Tibial nerve (tissue), 3 donors: ENCODE data around the gene STAM.

Source experiments
- CTCF ChIP-seq, 5 experiments: fragments of 200-600 bp in 3 of 5; fragments of 450-650 bp in 2 of 5; sonication (generic) in 3 of 5; IDR thresholded peaks; one replicate each; pipeline ENCODE4 v1.5.1; 2016 to 2019; ENCODE audit warnings: antibody characterized with exemption in 5 of 5, mild to moderate bottlenecking in 3 of 5, moderate library complexity in 2 of 5
- POLR2A ChIP-seq, 2 donors: fragments of 450-650 bp; IDR thresholded peaks; one replicate each; pipeline ENCODE4 v1.6.1; 2017; ENCODE audit warnings: antibody characterized with exemption in 2 of 2, mild to moderate bottlenecking in 2 of 2, moderate library complexity in 2 of 2

GRCh38 chr10:17640331-17640816 lies 3.6 kb upstream of the STAM start:
- TF ChIP-seq POLR2A (IDR thresholded peaks at IDR 0.05) (no peak), CTCF (IDR thresholded peaks at IDR 0.05) (no peak)
